Measurements from ENCODE around the gene DACH1.

DACH1 gene

DNA sequence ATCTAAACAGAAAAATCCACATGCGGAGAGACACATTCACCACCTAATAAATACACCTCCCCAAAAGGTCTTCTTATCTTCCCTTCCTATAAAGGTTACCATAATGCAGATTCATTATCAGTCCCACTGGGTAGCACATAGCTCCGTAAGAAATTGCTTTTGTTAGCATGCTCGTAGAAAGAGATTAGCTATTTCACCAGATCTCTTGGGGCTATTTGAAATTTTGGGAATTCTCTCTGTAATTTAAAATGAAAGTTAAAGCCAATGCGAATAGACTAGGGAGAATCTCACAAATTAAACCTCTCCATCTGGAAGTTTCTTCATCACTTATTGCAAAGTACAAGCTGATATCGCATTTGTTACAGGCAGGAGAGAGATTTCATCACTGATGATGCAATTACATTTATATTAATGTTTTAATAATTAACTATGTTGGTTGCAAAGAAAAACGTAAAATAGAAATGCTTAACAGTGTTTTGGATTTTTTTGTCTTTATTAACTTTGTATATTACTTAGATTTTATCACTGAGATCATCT lies 12.9 kb upstream of the DACH1 start:
- no peak overlapping the region for H3K27ac ChIP-seq
- no peaks in the 10 kb centered on the region for H3K79me2 ChIP-seq (ENCODE audit: insufficient read depth, low read depth)
- no peak overlapping the region for H3K4me2 ChIP-seq
- no peak overlapping the region for H2AFZ ChIP-seq (ENCODE audit: low read depth)
- no peaks in the 10 kb centered on the region for H4K20me1 ChIP-seq (ENCODE audit: insufficient read depth)
- no peaks in the 10 kb centered on the region for H3K36me3 ChIP-seq (ENCODE audit: insufficient read depth)
- H3K27me3 ChIP-seq (ENCODE audit: insufficient read depth, low read depth), result no peaks in the 10 kb centered on the region
- no peak overlapping the region for H3K9ac ChIP-seq
- TF ChIP-seq CTCF (conservative IDR thresholded peaks at IDR 0.05; ENCODE audit: low read depth, low read length), result no peak
- H3K4me3 ChIP-seq (IDR thresholded peaks at IDR 0.05; ENCODE audit: insufficient read depth, low read depth, low read length), result no peak overlapping the region
- H3K4me1 ChIP-seq (ENCODE audit: low read depth, poor library complexity, severe bottlenecking), result peaks cover 32% of the 10 kb centered on the region

GRCh38 chr13:71879129-71879535 lies 12.1 kb upstream of the DACH1 start:
- Histone ChIP-seq H3K36me3 (ENCODE audit: insufficient read depth) (no peaks in the 10 kb centered on the region), H3K27ac (no peak overlapping the region), H3K4me1 (ENCODE audit: low read depth, poor library complexity, severe bottlenecking) (peaks cover 39% of the 10 kb centered on the region), H4K20me1 (ENCODE audit: insufficient read depth) (no peaks in the 10 kb centered on the region), H3K27me3 (ENCODE audit: insufficient read depth, low read depth) (no peaks in the 10 kb centered on the region), H3K4me3 (IDR thresholded peaks at IDR 0.05; ENCODE audit: insufficient read depth, low read depth, low read length) (no peak overlapping the region), H3K79me2 (ENCODE audit: insufficient read depth, low read depth) (no peaks in the 10 kb centered on the region), H3K9ac (no peak overlapping the region), H3K4me2 (peak overlapping the region; percentile 47), H2AFZ (ENCODE audit: low read depth) (peak overlapping the region; percentile 58; the same call in 1 of the 2 replicates)
- peak; percentile 57 for TF ChIP-seq CTCF (conservative IDR thresholded peaks at IDR 0.05; ENCODE audit: low read depth, low read length)

GRCh38 chr13:71877256-71877653 lies 10.3 kb upstream of the DACH1 start:
- peaks cover 46% of the 10 kb centered on the region for H3K4me1 ChIP-seq (ENCODE audit: low read depth, poor library complexity, severe bottlenecking)

GRCh38 chr13:71876648-71877255 lies 9.7 kb upstream of the DACH1 start:
- Histone ChIP-seq H3K4me3 (IDR thresholded peaks at IDR 0.05; ENCODE audit: insufficient read depth, low read depth, low read length) (no peak overlapping the region), H3K9ac (no peak overlapping the region), H4K20me1 (ENCODE audit: insufficient read depth) (no peaks in the 10 kb centered on the region), H3K27me3 (ENCODE audit: insufficient read depth, low read depth) (no peaks in the 10 kb centered on the region), H3K36me3 (ENCODE audit: insufficient read depth) (no peaks in the 10 kb centered on the region), H3K27ac (no peak overlapping the region), H3K4me2 (no peak overlapping the region), H3K4me1 (ENCODE audit: low read depth, poor library complexity, severe bottlenecking) (peaks cover 46% of the 10 kb centered on the region), H2AFZ (ENCODE audit: low read depth) (no peak overlapping the region), H3K79me2 (ENCODE audit: insufficient read depth, low read depth) (no peaks in the 10 kb centered on the region)
- TF ChIP-seq CTCF (conservative IDR thresholded peaks at IDR 0.05; ENCODE audit: low read depth, low read length), result no peak

More at GRCh38 chr13:71877256-71877653, 10.3 kb upstream of the DACH1 start:
- H3K79me2 ChIP-seq (ENCODE audit: insufficient read depth, low read depth), result no peaks in the 10 kb centered on the region
- H3K4me2 ChIP-seq, result no peak overlapping the region
- no peak for TF ChIP-seq CTCF (conservative IDR thresholded peaks at IDR 0.05; ENCODE audit: low read depth, low read length)
- H3K36me3 ChIP-seq (ENCODE audit: insufficient read depth), result no peaks in the 10 kb centered on the region
- no peak overlapping the region for H3K9ac ChIP-seq
- H3K4me3 ChIP-seq (IDR thresholded peaks at IDR 0.05; ENCODE audit: insufficient read depth, low read depth, low read length), result no peak overlapping the region
- no peaks in the 10 kb centered on the region for H4K20me1 ChIP-seq (ENCODE audit: insufficient read depth)
- no peaks in the 10 kb centered on the region for H3K27me3 ChIP-seq (ENCODE audit: insufficient read depth, low read depth)
- H3K27ac ChIP-seq, result no peak overlapping the region
- H2AFZ ChIP-seq (ENCODE audit: low read depth), result no peak overlapping the region

Data from KMS-11 (cell line).